ENCODE data around the gene SETBP1. TPM values are rescaled to one million over a fixed set of nuclear protein-coding genes. Genes with fewer than 3 reads are reported as not detected.

Gene SETBP1
- total RNA-seq, 1 donor from 2014 or later = 12.0 TPM

DNA sequence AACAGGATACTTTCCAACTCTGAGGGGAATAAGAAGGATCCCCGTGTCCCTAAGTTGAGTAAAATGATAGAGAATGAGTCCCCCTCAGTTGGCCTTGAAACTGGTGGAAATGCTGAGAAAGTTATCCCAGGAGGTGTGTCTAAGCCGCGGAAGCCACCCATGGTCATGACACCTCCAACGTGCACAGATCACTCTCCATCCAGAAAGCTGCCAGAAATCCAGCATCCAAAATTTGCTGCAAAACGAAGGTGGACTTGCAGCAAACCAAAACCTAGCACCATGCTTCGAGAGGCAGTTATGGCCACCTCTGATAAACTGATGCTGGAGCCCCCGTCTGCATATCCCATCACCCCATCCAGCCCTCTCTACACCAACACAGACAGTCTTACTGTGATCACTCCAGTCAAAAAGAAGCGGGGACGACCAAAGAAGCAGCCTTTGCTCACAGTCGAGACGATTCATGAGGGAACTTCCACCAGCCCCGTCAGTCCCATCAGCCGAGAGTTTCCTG lies 270.1 kb downstream of the SETBP1 start:
- no peak overlapping the region for H3K9ac ChIP-seq
- H3K4me2 ChIP-seq = no peak overlapping the region
- H3K4me3 ChIP-seq = no peak overlapping the region
- no peaks in the 10 kb centered on the region for H3K79me2 ChIP-seq (ENCODE audit: low read depth)
- Mint-ChIP-seq H3K9me3 (peaks cover 9% of the 10 kb centered on the region), H3K4me3 (no peak overlapping the region), H3K27me3 (ENCODE audit: insufficient read depth, low read depth) (peaks cover 4% of the 10 kb centered on the region), H3K4me1 (peaks cover 17% of the 10 kb centered on the region), H3K27ac (no peak overlapping the region), H3K36me3 (peaks cover 51% of the 10 kb centered on the region)
- peaks cover 24% of the 10 kb centered on the region for H3K4me1 ChIP-seq
- H2AFZ ChIP-seq (replicated peaks) = no peak overlapping the region
- DNase-seq (ENCODE audit: low spot score) = no peak
- H3K36me3 ChIP-seq = no peaks in the 10 kb centered on the region
- no peaks in the 10 kb centered on the region for H3K27me3 ChIP-seq
- H4K20me1 ChIP-seq (ENCODE audit: low read depth) = peaks cover under 1% of the 10 kb centered on the region
- no peak overlapping the region for H3K27ac ChIP-seq
- TF ChIP-seq EZH2phosphoT487 (IDR thresholded peaks at IDR 0.05) (no peak), EZH2 (IDR thresholded peaks at IDR 0.05) (no peak), CTCF (IDR thresholded peaks at IDR 0.05) (no peak)
- no peaks in the 10 kb centered on the region for H3K9me3 ChIP-seq (ENCODE audit: low read depth)
- peaks cover 15% of the 10 kb centered on the region for H3F3A ChIP-seq (ENCODE audit: low read depth)

DNA sequence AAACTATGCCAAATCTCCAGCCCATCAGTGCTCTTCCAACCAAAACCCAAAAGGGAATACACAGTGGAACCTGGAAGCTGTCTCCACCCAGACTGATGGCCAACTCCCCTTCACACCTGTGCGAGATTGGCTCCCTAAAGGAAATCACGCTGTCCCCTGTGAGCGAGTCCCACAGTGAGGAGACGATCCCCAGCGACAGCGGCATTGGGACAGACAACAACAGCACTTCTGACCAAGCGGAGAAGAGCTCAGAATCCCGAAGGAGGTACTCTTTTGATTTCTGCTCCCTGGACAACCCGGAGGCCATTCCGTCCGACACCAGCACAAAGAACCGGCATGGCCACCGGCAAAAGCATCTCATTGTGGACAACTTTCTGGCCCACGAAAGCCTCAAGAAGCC lies 271.1 kb downstream of the SETBP1 start:
- peaks cover 5% of the 10 kb centered on the region for H3F3A ChIP-seq (ENCODE audit: low read depth)
- no peak for TF ChIP-seq EZH2 (IDR thresholded peaks at IDR 0.05)
- TF ChIP-seq EZH2phosphoT487 (IDR thresholded peaks at IDR 0.05) = no peak
- TF ChIP-seq CTCF (IDR thresholded peaks at IDR 0.05) = no peak
- H3K27ac ChIP-seq = no peak overlapping the region
- H3K4me1 ChIP-seq = peaks cover 15% of the 10 kb centered on the region
- peaks cover 59% of the 10 kb centered on the region for H3K36me3 Mint-ChIP-seq
- H2AFZ ChIP-seq (replicated peaks) = no peak overlapping the region
- no peak overlapping the region for H3K27ac Mint-ChIP-seq
- no peak overlapping the region for H3K4me3 Mint-ChIP-seq
- peaks cover 4% of the 10 kb centered on the region for H3K27me3 Mint-ChIP-seq (ENCODE audit: insufficient read depth, low read depth)
- H3K36me3 ChIP-seq = no peaks in the 10 kb centered on the region
- H3K9me3 ChIP-seq (ENCODE audit: low read depth) = no peaks in the 10 kb centered on the region
- H3K4me1 Mint-ChIP-seq = peaks cover 7% of the 10 kb centered on the region
- no peaks in the 10 kb centered on the region for H4K20me1 ChIP-seq (ENCODE audit: low read depth)
- H3K27me3 ChIP-seq = no peaks in the 10 kb centered on the region
- no peaks in the 10 kb centered on the region for H3K79me2 ChIP-seq (ENCODE audit: low read depth)
- no peak for DNase-seq (ENCODE audit: low spot score)
- no peak overlapping the region for H3K4me2 ChIP-seq
- H3K9ac ChIP-seq = no peak overlapping the region
- no peak overlapping the region for H3K4me3 ChIP-seq
- H3K9me3 Mint-ChIP-seq = peaks cover 9% of the 10 kb centered on the region

- H3K4me1 ChIP-seq = peaks cover 4% of the 10 kb centered on the region
- H3F3A ChIP-seq (ENCODE audit: low read depth) = no peaks in the 10 kb centered on the region
- TF ChIP-seq EZH2 (IDR thresholded peaks at IDR 0.05) = no peak
- TF ChIP-seq CTCF (IDR thresholded peaks at IDR 0.05) = no peak
- no peak for TF ChIP-seq EZH2phosphoT487 (IDR thresholded peaks at IDR 0.05)
- Mint-ChIP-seq H3K27ac (no peak overlapping the region), H3K9me3 (peaks cover 9% of the 10 kb centered on the region), H3K36me3 (peaks cover 72% of the 10 kb centered on the region), H3K4me3 (no peak overlapping the region), H3K4me1 (no peaks in the 10 kb centered on the region), H3K27me3 (ENCODE audit: insufficient read depth, low read depth) (peaks cover 4% of the 10 kb centered on the region)
- DNase-seq (ENCODE audit: low spot score) = no peak
- H3K9me3 ChIP-seq (ENCODE audit: low read depth) = no peaks in the 10 kb centered on the region
- H3K4me2 ChIP-seq = no peak overlapping the region
- no peak overlapping the region for H3K9ac ChIP-seq
- no peaks in the 10 kb centered on the region for H3K27me3 ChIP-seq
- H3K36me3 ChIP-seq = no peaks in the 10 kb centered on the region
- no peaks in the 10 kb centered on the region for H4K20me1 ChIP-seq (ENCODE audit: low read depth)
- no peak overlapping the region for H3K27ac ChIP-seq
- H3K79me2 ChIP-seq (ENCODE audit: low read depth) = no peaks in the 10 kb centered on the region
- no peak overlapping the region for H3K4me3 ChIP-seq
- no peak overlapping the region for H2AFZ ChIP-seq (replicated peaks)
Measured at GRCh38 chr18:44954257-44954656, 273.6 kb downstream of the SETBP1 start.

All from neural progenitor cell (in vitro differentiated cells).